Skeletal muscle tissue (tissue), 4 donors: Measurements from ENCODE around the gene KIAA1549. TPM values are rescaled to one million over a fixed set of nuclear protein-coding genes. Genes with fewer than 3 reads are reported as not detected.

ENCODE experiments used
- H3K27ac ChIP-seq: one replicate; pipeline ENCODE4 v1.7.0; 2013; ENCODE audit warnings: mild to moderate bottlenecking, low read depth, low read length, inconsistent platforms
- H3K27me3 ChIP-seq, 3 donors: one replicate each; pipeline ENCODE4 v1.7.0; 2013; ENCODE audit warnings: low read length in 3 of 3; ENCODE audit not compliant: control insufficient read depth in 3 of 3, insufficient read depth in 3 of 3
- H3K36me3 ChIP-seq, 3 donors: one replicate each; pipeline ENCODE4 v1.7.0; 2013; ENCODE audit warnings: low read length in 3 of 3; ENCODE audit not compliant: control insufficient read depth in 3 of 3, insufficient read depth in 3 of 3
- H3K4me1 ChIP-seq, 3 donors: one replicate each; pipeline ENCODE4 v1.7.0; 2013; ENCODE audit warnings: low read length in 3 of 3, mild to moderate bottlenecking in 3 of 3; ENCODE audit not compliant: control insufficient read depth in 3 of 3, insufficient read depth in 3 of 3
- H3K4me3 ChIP-seq, 3 donors: one replicate each; pipeline ENCODE4 v1.7.0; 2013; ENCODE audit warnings: low read length in 3 of 3
- H3K9ac ChIP-seq, 3 donors: one replicate each; pipeline ENCODE4 v1.7.0; 2013; ENCODE audit warnings: low read length in 3 of 3, mild to moderate bottlenecking in 3 of 3, moderate library complexity in 2 of 3, low read depth in 1 of 3
- H3K9me3 ChIP-seq, 3 donors: one replicate each; pipeline ENCODE4 v1.7.0; 2013; ENCODE audit warnings: low read length in 3 of 3; ENCODE audit not compliant: control insufficient read depth in 3 of 3
- total RNA-seq: library from RNA; depleted of rRNA; stranded (reverse); fragments of >200 nt; gene quantifications from one replicate; pipeline ENCODE4 v1.2.3, GENCODE V29; 2014
- donor health status: Osteomylitis.

The KIAA1549 gene
- total RNA-seq, 1 donor from 2014 or later: 4.2 TPM

GRCh38 chr7:139004321-139005090, 23.3 kb upstream of the KIAA1549 start:
- Histone ChIP-seq H3K27ac (no peak overlapping the region), H3K4me1 (no peaks in the 10 kb centered on the region), H3K36me3 (no peaks in the 10 kb centered on the region), H3K9ac (no peak overlapping the region), H3K27me3 (no peaks in the 10 kb centered on the region), H3K9me3 (peaks cover 0 to 2% (median 0%) of the 10 kb centered on the region in 3 donors), H3K4me3 (no peak overlapping the region)

GRCh38 chr7:138999414-138999813, 18.2 kb upstream of the KIAA1549 start:
- H3K27ac ChIP-seq: no peak overlapping the region
- H3K27me3 ChIP-seq: no peaks in the 10 kb centered on the region
- H3K4me1 ChIP-seq: no peaks in the 10 kb centered on the region

GRCh38 chr7:138992052-138992531, 10.9 kb upstream of the KIAA1549 start:
- Histone ChIP-seq H3K36me3 (no peaks in the 10 kb centered on the region), H3K27me3 (no peaks in the 10 kb centered on the region), H3K4me1 (peaks cover 2 to 8% (median 6%) of the 10 kb centered on the region in 3 donors), H3K9ac (no peak overlapping the region), H3K9me3 (peaks cover 0 to 8% (median 0%) of the 10 kb centered on the region in 3 donors), H3K27ac (no peak overlapping the region), H3K4me3 (peak overlapping the region in 1 of 3 donors; percentile 30)

More at GRCh38 chr7:138999414-138999813, 18.2 kb upstream of the KIAA1549 start:
- H3K4me3 ChIP-seq: no peak overlapping the region
- peaks cover 0 to 2% (median 0%) of the 10 kb centered on the region in 3 donors for H3K9me3 ChIP-seq
- no peaks in the 10 kb centered on the region for H3K36me3 ChIP-seq
- H3K9ac ChIP-seq: no peak overlapping the region

GRCh38 chr7:138987686-138988085, 6.5 kb upstream of the KIAA1549 start:
- H3K4me3 ChIP-seq: no peak overlapping the region
- H3K9me3 ChIP-seq: peaks cover 0 to 8% (median 0%) of the 10 kb centered on the region in 3 donors
- H3K4me1 ChIP-seq: peaks cover 2 to 8% (median 6%) of the 10 kb centered on the region in 3 donors
- no peaks in the 10 kb centered on the region for H3K36me3 ChIP-seq
- H3K9ac ChIP-seq: no peak overlapping the region
- H3K27ac ChIP-seq: no peak overlapping the region
- peaks cover 0 to 3% (median 0%) of the 10 kb centered on the region in 3 donors for H3K27me3 ChIP-seq

GRCh38 chr7:138982204-138982623, 1.0 kb upstream of the KIAA1549 start:
- no peaks in the 10 kb centered on the region for H3K36me3 ChIP-seq
- peak overlapping the region; percentile 20 to 58 (median 58) for H3K4me3 ChIP-seq
- H3K9me3 ChIP-seq: no peaks in the 10 kb centered on the region
- H3K4me1 ChIP-seq: peaks cover 8 to 16% (median 13%) of the 10 kb centered on the region in 3 donors
- H3K9ac ChIP-seq: peak overlapping the region in 2 of 3 donors; percentile 51 to 68
- H3K27me3 ChIP-seq: peaks cover 0 to 32% (median 18%) of the 10 kb centered on the region in 3 donors
- H3K27ac ChIP-seq: no peak overlapping the region

GRCh38 chr7:138980563-138981291, 462 bp downstream of the KIAA1549 start:
- H3K27ac ChIP-seq: no peak overlapping the region
- H3K9ac ChIP-seq: peak overlapping the region in 2 of 3 donors; percentile 50 to 63
- H3K4me3 ChIP-seq: peak overlapping the region; percentile 63 to 67 (median 63)
- H3K27me3 ChIP-seq: peaks cover 0 to 34% (median 24%) of the 10 kb centered on the region in 3 donors
- H3K36me3 ChIP-seq: no peaks in the 10 kb centered on the region
- H3K4me1 ChIP-seq: peaks cover 9 to 16% (median 13%) of the 10 kb centered on the region in 3 donors
- H3K9me3 ChIP-seq: no peaks in the 10 kb centered on the region

GRCh38 chr7:138979988-138980562, 1.1 kb downstream of the KIAA1549 start:
- Histone ChIP-seq H3K36me3 (no peaks in the 10 kb centered on the region), H3K9me3 (no peaks in the 10 kb centered on the region), H3K27me3 (peaks cover 0 to 34% (median 24%) of the 10 kb centered on the region in 3 donors), H3K27ac (no peak overlapping the region), H3K4me1 (peaks cover 12 to 16% (median 13%) of the 10 kb centered on the region in 3 donors), H3K9ac (peak overlapping the region in 1 of 3 donors; percentile 63), H3K4me3 (peak overlapping the region; percentile 63 to 67 (median 63))

- peaks cover 12 to 16% (median 13%) of the 10 kb centered on the region in 3 donors for H3K4me1 ChIP-seq
- no peak overlapping the region for H3K4me3 ChIP-seq
- peaks cover 2 to 34% (median 28%) of the 10 kb centered on the region in 3 donors for H3K27me3 ChIP-seq
- no peaks in the 10 kb centered on the region for H3K36me3 ChIP-seq
- no peak overlapping the region for H3K27ac ChIP-seq
- no peaks in the 10 kb centered on the region for H3K9me3 ChIP-seq
- H3K9ac ChIP-seq: no peak overlapping the region
Measured at GRCh38 chr7:138979226-138979979, 1.8 kb downstream of the KIAA1549 start.

- Histone ChIP-seq H3K4me1 (peaks cover 12 to 16% (median 13%) of the 10 kb centered on the region in 3 donors), H3K27me3 (peaks cover 2 to 31% (median 28%) of the 10 kb centered on the region in 3 donors), H3K9ac (no peak overlapping the region), H3K4me3 (no peak overlapping the region), H3K27ac (no peak overlapping the region), H3K36me3 (no peaks in the 10 kb centered on the region), H3K9me3 (no peaks in the 10 kb centered on the region)
Measured at GRCh38 chr7:138978541-138979184, 2.5 kb downstream of the KIAA1549 start.
